GM21723 (cell line): ENCODE results near the gene FOXO1.
A peak's percentile ranks its signal among the peaks of the same experiment; 100 is the strongest.

Experiments used
- ATAC-seq: cut with Tn5 transposase; IDR thresholded peaks from one replicate; pipeline ENCODE4 v1.9.1; 2021; ENCODE audit warnings: mild to moderate bottlenecking, moderate library complexity; ENCODE audit not compliant: unreplicated experiment

FOXO1 gene

GRCh38 chr13:40517486-40518480 is 148.7 kb downstream of the FOXO1 start:
- ATAC-seq, result peak; percentile 84

- no peak for ATAC-seq
These were observed 150.7 kb downstream of the FOXO1 start for GRCh38 chr13:40515702-40516101.

GRCh38 chr13:40514802-40515201 is 151.6 kb downstream of the FOXO1 start:
- ATAC-seq, result no peak

GRCh38 chr13:40509876-40510275 is 156.6 kb downstream of the FOXO1 start:
- no peak for ATAC-seq

GRCh38 chr13:40508767-40509342 is 157.6 kb downstream of the FOXO1 start:
- no peak for ATAC-seq

GRCh38 chr13:40508127-40508526 is 158.3 kb downstream of the FOXO1 start:
- no peak for ATAC-seq

GRCh38 chr13:40506592-40507446 is 159.6 kb downstream of the FOXO1 start:
- no peak for ATAC-seq
